GM21447 (cell line): ENCODE data around the gene ABCC9.
"Not testable (repeated sequence)": the region's sequence is repeated elsewhere in the genome, so short reads cannot be mapped to it uniquely, and the experiment has no call there.

Experiments used
- ATAC-seq: cut with Tn5 transposase; IDR thresholded peaks from one replicate; pipeline ENCODE4 v1.9.1; 2021; ENCODE audit not compliant: unreplicated experiment

The ABCC9 gene

GRCh38 chr12:21819236-21819635 is 122.0 kb downstream of the ABCC9 start:
- ATAC-seq = no peak

GRCh38 chr12:21818627-21819026 is 122.6 kb downstream of the ABCC9 start:
- ATAC-seq = no peak

- ATAC-seq = no peak
These were observed 125.7 kb downstream of the ABCC9 start for GRCh38 chr12:21815306-21816062.

GRCh38 chr12:21814814-21815213 is 126.4 kb downstream of the ABCC9 start:
- ATAC-seq = no peak

- ATAC-seq = no peak
These were observed 126.9 kb downstream of the ABCC9 start for GRCh38 chr12:21814327-21814726.

GRCh38 chr12:21813751-21814150 is 127.5 kb downstream of the ABCC9 start:
- no peak for ATAC-seq

- ATAC-seq = no peak
These were observed 128.1 kb downstream of the ABCC9 start for GRCh38 chr12:21813125-21813524.

GRCh38 chr12:21812340-21812739 is 128.9 kb downstream of the ABCC9 start:
- not testable (repeated sequence) for ATAC-seq

GRCh38 chr12:21809100-21809499 is 132.1 kb downstream of the ABCC9 start:
- no peak for ATAC-seq

- no peak for ATAC-seq
These were observed 135.0 kb downstream of the ABCC9 start for GRCh38 chr12:21806255-21806654.

- ATAC-seq = no peak
These were observed 139.5 kb downstream of the ABCC9 start for GRCh38 chr12:21801522-21802288.

- ATAC-seq = no peak
These were observed 141.2 kb downstream of the ABCC9 start for GRCh38 chr12:21800011-21800410.

GRCh38 chr12:21797539-21797938 is 143.7 kb downstream of the ABCC9 start:
- ATAC-seq = no peak

GRCh38 chr12:21795648-21796328 is 145.4 kb downstream of the ABCC9 start:
- ATAC-seq = no peak

GRCh38 chr12:21794807-21795595 is 146.2 kb downstream of the ABCC9 start:
- not testable (repeated sequence) for ATAC-seq

- ATAC-seq = not testable (repeated sequence)
These were observed 151.5 kb downstream of the ABCC9 start for GRCh38 chr12:21789687-21790086.

GRCh38 chr12:21788089-21788983 is 152.9 kb downstream of the ABCC9 start:
- ATAC-seq = no peak

GRCh38 chr12:21786041-21786531 is 155.1 kb downstream of the ABCC9 start:
- no peak for ATAC-seq

- ATAC-seq = not testable (repeated sequence)
These were observed 158.5 kb downstream of the ABCC9 start for GRCh38 chr12:21782723-21783122.

- ATAC-seq = no peak
These were observed 160.4 kb downstream of the ABCC9 start for GRCh38 chr12:21780786-21781185.
